Measurements from ENCODE around the gene ATP6V1G3.
"Not testable (repeated sequence)": the region's sequence is repeated elsewhere in the genome, so short reads cannot be mapped to it uniquely, and the experiment has no call there.

Gene ATP6V1G3, protein sequence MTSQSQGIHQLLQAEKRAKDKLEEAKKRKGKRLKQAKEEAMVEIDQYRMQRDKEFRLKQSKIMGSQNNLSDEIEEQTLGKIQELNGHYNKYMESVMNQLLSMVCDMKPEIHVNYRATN

DNA sequence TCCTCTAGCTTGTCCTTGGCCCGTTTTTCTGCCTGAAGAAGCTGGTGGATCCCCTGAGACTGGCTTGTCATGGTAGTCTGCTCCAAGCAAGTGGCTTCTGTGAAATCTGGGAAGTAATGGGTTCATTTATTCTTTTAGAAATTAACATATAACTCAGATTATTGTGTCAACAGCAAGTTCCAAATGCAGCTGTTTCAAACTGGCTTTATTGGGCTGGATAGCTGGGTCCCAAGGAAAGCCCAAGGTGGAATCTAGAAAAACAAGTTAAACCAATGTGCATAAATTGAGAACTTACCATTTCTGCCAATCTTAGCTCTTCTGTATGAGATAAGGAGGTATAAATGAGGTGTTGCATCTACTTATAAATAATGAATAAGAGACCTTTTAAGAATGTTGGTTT lies at the start of gene ATP6V1G3:
Gene ATP6V1G3 (minus strand): TSS at position 101 of the 400 bp plus-strand sequence. CDS start 30 bp downstream, at position 71.
- Histone ChIP-seq H3K27ac (ENCODE audit: low read depth, low read length) (no peak within 1 kb of the TSS), H3K36me3 (ENCODE audit: control insufficient read depth in 5 of 5, insufficient read depth in 5 of 5, low read length in 5 of 5) (no peaks in the 10 kb centered on the region), H3K4me3 (ENCODE audit: low read depth in 1 of 5, low read length in 5 of 5) (no peak within 1 kb of the TSS), H3K4me1 (ENCODE audit: control insufficient read depth in 5 of 5, insufficient read depth in 5 of 5, low read length in 5 of 5) (no peaks in the 10 kb centered on the region), H3K27me3 (ENCODE audit: control insufficient read depth in 5 of 5, insufficient read depth in 4 of 5, low read length in 5 of 5) (no peaks in the 10 kb centered on the region), H3K9me3 (ENCODE audit: control insufficient read depth in 5 of 5, low read length in 5 of 5) (no peaks in the 10 kb centered on the region), H3K9ac (ENCODE audit: low read length in 5 of 5) (no peak within 1 kb of the TSS)

DNA sequence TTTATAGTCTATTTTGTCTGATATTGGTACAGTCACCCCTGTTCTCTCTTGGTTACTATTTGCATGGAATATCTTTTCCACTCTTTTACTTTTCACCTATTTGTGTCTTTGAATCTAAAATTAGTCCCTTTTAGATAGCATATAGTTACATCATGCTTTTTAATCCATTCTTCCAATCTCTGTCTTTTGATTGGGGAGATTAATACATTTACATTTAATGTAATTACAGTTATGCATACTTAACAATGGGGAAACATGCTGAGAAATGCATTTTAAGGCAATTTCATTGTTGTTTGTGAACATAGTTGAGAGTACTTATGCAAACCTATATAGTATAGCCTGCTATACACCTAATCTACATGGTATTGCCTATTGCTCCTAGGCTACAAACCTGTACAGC lies 48.4 kb upstream of the ATP6V1G3 start:
- H3K9ac ChIP-seq (ENCODE audit: low read length in 5 of 5) = no peak overlapping the region
- peak overlapping the region in 1 of 5 donors; percentile 2 for H3K4me3 ChIP-seq (ENCODE audit: low read depth in 1 of 5, low read length in 5 of 5)
- peaks cover 3 to 22% (median 7%) of the 10 kb centered on the region in 5 donors for H3K9me3 ChIP-seq (ENCODE audit: control insufficient read depth in 5 of 5, low read length in 5 of 5)
- no peaks in the 10 kb centered on the region for H3K4me1 ChIP-seq (ENCODE audit: control insufficient read depth in 5 of 5, insufficient read depth in 5 of 5, low read length in 5 of 5)
- no peaks in the 10 kb centered on the region for H3K27me3 ChIP-seq (ENCODE audit: control insufficient read depth in 5 of 5, insufficient read depth in 4 of 5, low read length in 5 of 5)
- no peaks in the 10 kb centered on the region for H3K36me3 ChIP-seq (ENCODE audit: control insufficient read depth in 5 of 5, insufficient read depth in 5 of 5, low read length in 5 of 5)
- H3K27ac ChIP-seq (ENCODE audit: low read depth, low read length) = no peak overlapping the region

DNA sequence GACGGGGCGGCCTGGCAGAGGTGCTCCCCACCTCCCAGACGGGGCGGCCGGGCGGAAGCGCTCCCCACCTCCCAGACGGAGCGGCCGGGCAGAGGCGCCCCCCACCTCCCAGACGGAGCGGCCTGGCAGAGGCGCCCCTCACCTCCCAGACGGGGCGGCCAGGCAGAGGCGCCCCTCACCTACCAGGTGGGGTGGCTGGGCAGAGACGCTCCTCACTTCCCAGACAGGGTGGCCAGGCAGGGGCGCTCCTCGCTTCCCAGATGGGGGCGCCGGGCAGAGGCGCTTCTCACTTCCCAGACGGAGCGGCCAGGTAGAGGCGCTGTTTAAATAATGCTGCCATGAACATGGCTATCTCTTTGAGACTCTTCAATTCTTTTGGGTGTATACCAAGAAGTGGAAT lies 43.7 kb upstream of the ATP6V1G3 start:
- Histone ChIP-seq H3K9ac (ENCODE audit: low read length in 5 of 5) (no peak overlapping the region), H3K27me3 (ENCODE audit: control insufficient read depth in 5 of 5, insufficient read depth in 4 of 5, low read length in 5 of 5) (no peaks in the 10 kb centered on the region), H3K4me3 (ENCODE audit: low read depth in 1 of 5, low read length in 5 of 5) (no peak overlapping the region), H3K27ac (ENCODE audit: low read depth, low read length) (no peak overlapping the region), H3K36me3 (ENCODE audit: control insufficient read depth in 5 of 5, insufficient read depth in 5 of 5, low read length in 5 of 5) (no peaks in the 10 kb centered on the region), H3K4me1 (ENCODE audit: control insufficient read depth in 5 of 5, insufficient read depth in 5 of 5, low read length in 5 of 5) (no peaks in the 10 kb centered on the region), H3K9me3 (ENCODE audit: control insufficient read depth in 5 of 5, low read length in 5 of 5) (peaks cover 0 to 11% (median 5%) of the 10 kb centered on the region in 5 donors)

DNA sequence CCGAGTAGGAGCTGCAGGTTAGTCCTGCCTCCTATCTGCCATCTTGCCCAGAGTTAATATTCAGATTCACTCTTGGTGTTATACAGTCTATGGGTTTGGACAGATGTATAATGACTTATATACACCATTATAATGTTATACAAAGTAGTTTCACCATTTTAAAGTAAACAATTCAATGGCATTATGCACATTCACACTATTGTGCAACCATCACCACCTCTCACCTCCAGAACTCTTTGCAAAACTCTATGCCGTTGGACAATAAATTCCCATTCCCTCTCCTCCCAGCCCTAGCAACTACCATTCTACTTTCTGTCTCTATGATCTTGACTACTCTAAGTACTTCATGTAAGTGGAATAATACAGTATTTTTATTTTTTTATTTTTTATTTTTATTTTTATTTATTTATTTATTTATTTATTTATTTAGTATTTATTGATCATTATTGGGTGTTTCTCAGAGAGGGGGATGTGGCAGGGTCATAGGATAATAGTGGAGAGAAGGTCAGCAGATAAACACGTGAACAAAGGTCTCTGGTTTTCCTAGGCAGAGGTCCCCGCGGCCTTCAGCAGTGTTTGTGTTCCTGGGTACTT lies 42.8 kb upstream of the ATP6V1G3 start:
- H3K27me3 ChIP-seq (ENCODE audit: control insufficient read depth in 5 of 5, insufficient read depth in 4 of 5, low read length in 5 of 5); H3K27ac ChIP-seq (ENCODE audit: low read depth, low read length); H3K4me1 ChIP-seq (ENCODE audit: control insufficient read depth in 5 of 5, insufficient read depth in 5 of 5, low read length in 5 of 5); H3K9ac ChIP-seq (ENCODE audit: low read length in 5 of 5); H3K4me3 ChIP-seq (ENCODE audit: low read depth in 1 of 5, low read length in 5 of 5); H3K9me3 ChIP-seq (ENCODE audit: control insufficient read depth in 5 of 5, low read length in 5 of 5); H3K36me3 ChIP-seq (ENCODE audit: control insufficient read depth in 5 of 5, insufficient read depth in 5 of 5, low read length in 5 of 5): not testable (repeated sequence)

DNA sequence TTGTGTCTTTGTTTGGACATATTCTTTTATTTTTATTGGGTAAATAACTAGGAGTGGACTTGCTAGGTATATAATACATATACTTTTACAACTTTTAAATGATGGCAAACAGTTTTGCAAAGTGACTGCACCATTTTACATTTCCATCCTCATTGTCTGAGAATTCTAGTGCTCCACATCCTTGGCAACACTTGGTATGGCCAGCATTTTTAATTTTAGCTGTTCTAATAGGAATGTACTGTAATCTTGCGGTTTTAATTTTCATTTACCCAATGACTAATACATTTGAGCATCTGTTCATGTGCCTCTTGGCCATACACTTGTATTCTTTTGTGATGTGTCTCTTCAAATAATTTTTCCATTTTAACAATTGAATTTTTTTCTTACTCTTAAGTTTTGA lies 37.0 kb upstream of the ATP6V1G3 start:
- H3K9ac ChIP-seq (ENCODE audit: low read length in 5 of 5) = no peak overlapping the region
- peaks cover 0 to 4% (median 0%) of the 10 kb centered on the region in 5 donors for H3K9me3 ChIP-seq (ENCODE audit: control insufficient read depth in 5 of 5, low read length in 5 of 5)
- H3K36me3 ChIP-seq (ENCODE audit: control insufficient read depth in 5 of 5, insufficient read depth in 5 of 5, low read length in 5 of 5) = no peaks in the 10 kb centered on the region
- H3K27ac ChIP-seq (ENCODE audit: low read depth, low read length) = no peak overlapping the region
- no peaks in the 10 kb centered on the region for H3K27me3 ChIP-seq (ENCODE audit: control insufficient read depth in 5 of 5, insufficient read depth in 4 of 5, low read length in 5 of 5)
- H3K4me1 ChIP-seq (ENCODE audit: control insufficient read depth in 5 of 5, insufficient read depth in 5 of 5, low read length in 5 of 5) = no peaks in the 10 kb centered on the region
- no peak overlapping the region for H3K4me3 ChIP-seq (ENCODE audit: low read depth in 1 of 5, low read length in 5 of 5)

DNA sequence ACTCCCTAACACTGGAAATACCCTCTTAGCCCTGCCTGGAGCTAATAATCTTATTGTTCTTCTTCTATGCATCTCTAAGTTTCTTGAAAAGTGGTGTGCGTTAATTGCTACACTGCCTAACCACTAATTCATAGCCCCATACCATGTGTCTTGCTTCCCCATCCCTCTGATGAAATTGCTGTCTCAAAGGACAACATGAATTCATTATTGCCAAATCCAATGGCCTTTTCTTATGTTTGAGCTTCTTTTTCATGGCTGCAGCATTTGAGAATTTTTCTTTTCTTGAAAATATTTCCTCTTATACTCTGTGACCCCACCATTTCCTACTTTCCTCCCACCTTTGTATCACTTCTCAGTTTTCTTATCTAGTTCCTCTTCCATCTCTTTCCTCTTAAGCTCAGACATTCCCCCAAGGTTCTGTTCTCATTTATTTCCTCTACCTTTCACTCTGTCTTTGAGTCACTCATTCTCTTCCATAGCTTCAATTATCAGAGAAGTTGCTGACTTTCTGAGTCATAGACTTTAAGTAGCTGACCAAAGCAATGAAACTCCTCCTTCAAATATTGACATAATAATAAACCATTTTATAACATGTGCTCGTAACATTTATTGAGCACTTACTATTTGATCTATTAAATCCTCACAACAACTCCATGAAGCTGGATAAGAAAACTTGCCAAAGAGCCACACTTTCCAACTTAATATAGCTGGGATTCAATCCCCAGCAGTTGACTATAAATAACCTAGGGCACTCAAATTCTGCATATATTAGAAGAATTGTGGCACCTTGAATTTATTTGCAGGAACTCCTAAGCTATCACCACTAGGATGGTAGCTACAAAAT lies 35.5 kb upstream of the ATP6V1G3 start:
- no peak overlapping the region for H3K4me3 ChIP-seq (ENCODE audit: low read depth in 1 of 5, low read length in 5 of 5)
- H3K9me3 ChIP-seq (ENCODE audit: control insufficient read depth in 5 of 5, low read length in 5 of 5) = peaks cover 0 to 2% (median 0%) of the 10 kb centered on the region in 5 donors
- no peaks in the 10 kb centered on the region for H3K27me3 ChIP-seq (ENCODE audit: control insufficient read depth in 5 of 5, insufficient read depth in 4 of 5, low read length in 5 of 5)
- H3K36me3 ChIP-seq (ENCODE audit: control insufficient read depth in 5 of 5, insufficient read depth in 5 of 5, low read length in 5 of 5) = no peaks in the 10 kb centered on the region
- H3K4me1 ChIP-seq (ENCODE audit: control insufficient read depth in 5 of 5, insufficient read depth in 5 of 5, low read length in 5 of 5) = no peaks in the 10 kb centered on the region
- H3K27ac ChIP-seq (ENCODE audit: low read depth, low read length) = no peak overlapping the region
- no peak overlapping the region for H3K9ac ChIP-seq (ENCODE audit: low read length in 5 of 5)

DNA sequence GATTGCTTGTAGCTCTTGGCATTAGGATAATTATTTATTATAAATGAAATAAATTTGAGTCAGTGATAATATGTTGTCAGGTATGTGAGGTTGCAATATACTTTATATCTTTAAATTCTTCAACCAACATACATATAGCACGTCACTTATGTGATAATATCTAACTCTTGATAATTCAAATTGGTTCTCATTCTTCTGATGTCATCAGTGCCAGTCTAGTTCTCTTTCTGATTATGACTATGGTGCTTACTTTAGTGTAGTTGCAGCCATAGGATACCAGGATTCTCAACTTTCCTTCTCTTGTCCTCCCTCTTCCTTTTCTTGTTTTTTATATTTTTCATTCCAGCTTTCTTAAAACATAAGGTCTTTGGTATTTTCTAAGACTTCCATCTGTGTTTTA lies 34.8 kb upstream of the ATP6V1G3 start:
- Histone ChIP-seq H3K27me3 (ENCODE audit: control insufficient read depth in 5 of 5, insufficient read depth in 4 of 5, low read length in 5 of 5) (no peaks in the 10 kb centered on the region), H3K9ac (ENCODE audit: low read length in 5 of 5) (no peak overlapping the region), H3K4me3 (ENCODE audit: low read depth in 1 of 5, low read length in 5 of 5) (no peak overlapping the region), H3K27ac (ENCODE audit: low read depth, low read length) (no peak overlapping the region), H3K4me1 (ENCODE audit: control insufficient read depth in 5 of 5, insufficient read depth in 5 of 5, low read length in 5 of 5) (no peaks in the 10 kb centered on the region), H3K36me3 (ENCODE audit: control insufficient read depth in 5 of 5, insufficient read depth in 5 of 5, low read length in 5 of 5) (no peaks in the 10 kb centered on the region), H3K9me3 (ENCODE audit: control insufficient read depth in 5 of 5, low read length in 5 of 5) (no peaks in the 10 kb centered on the region)

DNA sequence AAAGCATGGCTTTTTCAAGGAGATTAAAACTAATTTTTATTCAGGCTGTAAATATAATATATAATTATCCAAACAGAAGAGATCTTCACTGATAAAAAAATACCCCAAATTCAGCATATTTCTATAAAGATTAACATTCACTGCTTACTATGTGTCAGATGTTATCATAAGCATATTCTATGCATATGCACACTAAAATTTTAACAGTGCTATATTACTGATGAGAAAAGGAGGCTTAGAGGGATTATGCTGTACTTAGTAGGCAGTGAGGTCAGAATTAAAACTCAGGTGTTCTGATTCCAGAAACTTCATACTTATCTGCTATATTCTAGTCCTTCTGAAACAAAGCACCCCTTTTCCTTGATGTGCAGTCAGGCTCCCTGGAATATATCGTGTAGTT lies 33.8 kb upstream of the ATP6V1G3 start:
- Histone ChIP-seq H3K9me3 (ENCODE audit: control insufficient read depth in 5 of 5, low read length in 5 of 5) (no peaks in the 10 kb centered on the region), H3K27ac (ENCODE audit: low read depth, low read length) (no peak overlapping the region), H3K4me1 (ENCODE audit: control insufficient read depth in 5 of 5, insufficient read depth in 5 of 5, low read length in 5 of 5) (no peaks in the 10 kb centered on the region), H3K9ac (ENCODE audit: low read length in 5 of 5) (no peak overlapping the region), H3K36me3 (ENCODE audit: control insufficient read depth in 5 of 5, insufficient read depth in 5 of 5, low read length in 5 of 5) (no peaks in the 10 kb centered on the region), H3K27me3 (ENCODE audit: control insufficient read depth in 5 of 5, insufficient read depth in 4 of 5, low read length in 5 of 5) (no peaks in the 10 kb centered on the region), H3K4me3 (ENCODE audit: low read depth in 1 of 5, low read length in 5 of 5) (no peak overlapping the region)

DNA sequence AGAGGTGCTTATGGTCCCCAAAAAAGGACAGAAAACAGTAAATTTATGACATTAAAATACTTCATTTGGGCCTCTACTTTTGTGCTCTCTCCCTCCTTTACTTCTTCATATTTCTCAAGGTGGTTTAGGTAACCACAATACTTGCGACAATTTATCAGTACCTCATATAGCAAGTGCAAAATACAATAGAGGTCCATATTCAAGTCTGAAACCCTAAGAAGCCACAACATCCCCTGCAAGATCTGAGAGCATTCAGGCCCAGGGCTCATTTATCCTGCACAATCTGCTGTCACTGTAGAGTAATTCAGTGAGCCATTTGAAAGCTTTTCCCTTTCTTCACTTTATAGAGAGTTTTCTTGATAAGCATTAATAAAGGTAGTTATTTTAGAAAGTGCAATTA lies 24.2 kb upstream of the ATP6V1G3 start:
- Histone ChIP-seq H3K36me3 (ENCODE audit: control insufficient read depth in 5 of 5, insufficient read depth in 5 of 5, low read length in 5 of 5) (no peaks in the 10 kb centered on the region), H3K27ac (ENCODE audit: low read depth, low read length) (no peak overlapping the region), H3K4me3 (ENCODE audit: low read depth in 1 of 5, low read length in 5 of 5) (no peak overlapping the region), H3K4me1 (ENCODE audit: control insufficient read depth in 5 of 5, insufficient read depth in 5 of 5, low read length in 5 of 5) (peaks cover 0 to 3% (median 0%) of the 10 kb centered on the region in 5 donors), H3K27me3 (ENCODE audit: control insufficient read depth in 5 of 5, insufficient read depth in 4 of 5, low read length in 5 of 5) (no peaks in the 10 kb centered on the region), H3K9ac (ENCODE audit: low read length in 5 of 5) (no peak overlapping the region), H3K9me3 (ENCODE audit: control insufficient read depth in 5 of 5, low read length in 5 of 5) (no peaks in the 10 kb centered on the region)

DNA sequence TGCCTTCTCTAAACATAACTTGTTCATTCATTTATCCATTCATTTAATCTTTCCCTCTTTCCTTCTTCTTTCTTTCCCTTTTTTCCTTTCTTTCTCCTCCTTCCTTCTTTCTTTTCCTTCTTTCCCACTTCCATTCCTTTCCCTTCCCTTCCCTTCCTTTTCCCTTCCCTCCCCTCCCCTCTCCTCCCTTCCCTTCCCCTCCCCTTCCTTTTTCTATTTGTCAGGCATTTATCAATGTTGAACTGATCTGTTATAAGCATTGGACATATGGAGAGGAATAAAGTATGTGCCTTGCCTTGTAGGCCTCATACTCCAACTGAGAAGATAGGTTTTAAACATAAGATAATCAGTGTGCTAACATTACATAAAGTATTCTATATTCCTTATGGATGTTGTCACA lies 23.7 kb upstream of the ATP6V1G3 start:
- peaks cover 0 to 3% (median 0%) of the 10 kb centered on the region in 5 donors for H3K4me1 ChIP-seq (ENCODE audit: control insufficient read depth in 5 of 5, insufficient read depth in 5 of 5, low read length in 5 of 5)
- H3K9me3 ChIP-seq (ENCODE audit: control insufficient read depth in 5 of 5, low read length in 5 of 5) = no peaks in the 10 kb centered on the region
- H3K27me3 ChIP-seq (ENCODE audit: control insufficient read depth in 5 of 5, insufficient read depth in 4 of 5, low read length in 5 of 5) = no peaks in the 10 kb centered on the region
- no peaks in the 10 kb centered on the region for H3K36me3 ChIP-seq (ENCODE audit: control insufficient read depth in 5 of 5, insufficient read depth in 5 of 5, low read length in 5 of 5)
- no peak overlapping the region for H3K4me3 ChIP-seq (ENCODE audit: low read depth in 1 of 5, low read length in 5 of 5)
- no peak overlapping the region for H3K9ac ChIP-seq (ENCODE audit: low read length in 5 of 5)
- no peak overlapping the region for H3K27ac ChIP-seq (ENCODE audit: low read depth, low read length)

Data from subcutaneous abdominal adipose tissue (tissue), 5 donors.